Stimulated activated naive CD8-positive, alpha-beta T cell treated with anti-CD3 and anti-CD28 coated beads, Interleukin-15, Interleukin-2, amounts not matched to agents 100 U/mL and 50 U/mL, for 24 hours (primary cell): ENCODE results near the gene PAXX.

Source experiments
- ATAC-seq: fragments of 150-1000 bp; cut with Tn5 transposase; one replicate; pipeline ENCODE4 v1.10.0; 2021
- DNase-seq: peaks from one replicate; pipeline ENCODE4 v3.0.0; 2021

PAXX gene

DNA sequence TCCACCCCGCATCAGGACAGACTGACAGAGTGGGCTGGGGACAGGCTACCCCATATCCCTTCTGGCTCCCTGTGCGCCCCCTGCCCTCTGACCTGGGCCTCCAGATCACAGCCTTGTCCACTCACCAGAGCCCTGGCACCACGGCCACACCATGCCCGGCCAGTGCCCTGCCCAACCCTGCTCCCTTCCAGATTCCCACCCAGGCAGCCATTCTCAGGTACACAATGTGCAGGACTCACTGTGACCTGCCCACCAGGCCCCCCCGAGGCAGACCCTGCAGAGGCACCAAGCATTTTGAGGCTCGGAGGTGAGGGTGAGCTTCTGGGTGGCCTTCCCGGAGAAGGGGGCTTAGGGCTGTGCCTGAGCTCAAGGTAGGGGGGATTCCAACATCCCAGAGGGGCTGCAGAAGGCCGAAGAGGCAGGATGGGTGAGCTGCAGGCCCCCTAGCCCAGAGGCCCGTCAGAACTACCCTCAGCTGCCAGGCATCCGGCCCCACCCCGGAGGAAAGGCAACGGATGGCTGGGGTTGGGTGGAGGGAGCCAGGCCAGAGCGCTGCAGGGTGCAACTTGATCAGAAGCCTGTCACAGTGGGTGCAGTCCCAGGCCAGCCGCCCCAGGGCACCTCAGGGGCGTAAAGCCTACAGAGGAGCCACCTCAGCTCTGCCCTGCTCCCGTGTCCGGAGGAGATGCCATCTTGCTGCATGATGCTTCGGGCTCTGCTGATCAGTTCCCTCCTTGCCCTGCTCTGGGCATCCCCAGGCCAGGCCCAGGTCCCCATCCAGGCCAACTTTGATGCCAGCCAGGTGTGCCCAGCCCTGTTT, 9.8 kb upstream of the PAXX start, which contains the start of gene LCNL1:
Gene LCNL1, plus strand, starts transcription at position 762 of the 820 bp plus-strand sequence. CDS start 594 bp downstream, outside the sequence.
- ATAC-seq (no peak), DNase-seq (no peak)

DNA sequence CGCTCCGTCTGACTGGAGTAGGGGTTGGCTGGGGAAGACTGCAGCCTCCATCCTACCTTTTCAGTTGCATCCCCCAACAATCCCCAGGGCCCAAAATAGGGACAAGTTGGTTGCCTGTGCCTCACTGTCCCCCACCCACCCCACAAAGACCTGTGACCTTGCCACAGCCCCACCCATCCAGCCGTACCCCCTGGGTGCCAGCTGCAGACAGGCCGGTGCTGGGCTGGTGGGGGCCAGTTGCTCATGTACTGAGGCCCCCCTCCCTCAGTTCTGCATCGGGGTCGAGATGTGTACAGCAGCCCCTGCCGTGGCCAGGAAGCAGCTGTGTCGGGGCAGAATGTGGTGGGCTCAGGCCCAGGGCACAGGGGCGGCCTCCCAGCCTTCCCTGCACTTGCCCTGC, 9.1 kb upstream of the PAXX start:
- DNase-seq (no peak), ATAC-seq (no peak)

DNA sequence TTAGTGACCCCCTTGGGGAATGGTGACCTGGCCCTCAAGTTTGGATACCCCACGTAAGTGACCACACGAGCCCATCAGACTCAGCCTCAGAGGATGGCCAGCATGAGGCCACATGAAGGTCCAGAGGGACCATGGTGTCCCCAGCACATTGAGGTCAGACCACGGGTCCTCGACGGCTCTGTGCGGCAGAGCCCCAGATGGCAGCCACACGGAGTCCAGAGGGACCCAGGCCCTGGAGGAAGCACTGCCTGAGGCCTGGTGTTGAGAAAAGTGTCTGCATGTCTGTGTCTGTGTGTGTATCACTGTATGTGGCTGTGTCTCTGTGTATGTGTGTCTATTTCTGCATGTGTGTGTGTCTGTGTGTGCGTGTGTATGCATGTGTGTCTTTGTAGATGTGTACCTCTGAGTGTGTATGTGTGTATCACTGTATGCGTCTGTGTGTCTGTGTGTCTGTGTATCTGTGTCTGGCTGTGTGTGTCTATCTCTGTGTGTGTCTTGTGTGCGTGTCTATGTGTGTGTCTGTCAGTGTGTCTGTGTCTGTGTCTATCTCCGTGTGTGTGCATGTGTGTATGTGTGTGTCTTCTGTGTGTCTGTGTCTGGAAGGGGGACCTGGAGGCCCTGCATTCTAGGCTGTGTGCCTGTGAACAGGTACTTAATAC, 8.4 kb upstream of the PAXX start:
- no peak for ATAC-seq
- DNase-seq: no peak

DNA sequence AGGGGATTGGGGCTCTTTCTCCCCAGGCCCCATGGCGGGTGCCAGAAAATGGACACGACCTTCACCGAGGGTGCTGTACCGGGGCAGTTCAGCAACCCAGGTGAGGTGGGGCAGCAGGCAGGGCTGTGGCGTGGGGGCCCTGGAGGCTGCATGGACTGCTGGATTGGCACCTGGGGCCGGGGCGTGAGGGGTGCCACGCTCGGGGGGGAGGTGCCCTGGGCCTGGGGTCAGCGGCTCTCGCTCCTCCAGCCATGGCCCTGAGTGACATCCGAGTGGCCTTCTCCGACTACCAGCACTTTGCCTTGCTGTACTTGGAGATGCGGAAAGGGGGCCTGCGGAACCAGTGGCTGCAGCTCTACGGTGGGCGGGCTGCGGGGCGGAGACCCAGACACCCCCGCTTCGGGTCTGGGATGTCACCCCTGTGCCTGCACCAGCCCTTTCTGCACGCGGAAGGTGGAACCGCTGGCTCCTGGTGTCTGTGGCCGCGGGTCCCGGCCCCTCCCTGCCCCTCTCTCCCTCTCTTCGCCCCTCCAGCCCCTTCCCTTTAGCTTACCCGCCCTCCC, 7.7 kb upstream of the PAXX start:
- no peak for ATAC-seq
- DNase-seq: no peak

DNA sequence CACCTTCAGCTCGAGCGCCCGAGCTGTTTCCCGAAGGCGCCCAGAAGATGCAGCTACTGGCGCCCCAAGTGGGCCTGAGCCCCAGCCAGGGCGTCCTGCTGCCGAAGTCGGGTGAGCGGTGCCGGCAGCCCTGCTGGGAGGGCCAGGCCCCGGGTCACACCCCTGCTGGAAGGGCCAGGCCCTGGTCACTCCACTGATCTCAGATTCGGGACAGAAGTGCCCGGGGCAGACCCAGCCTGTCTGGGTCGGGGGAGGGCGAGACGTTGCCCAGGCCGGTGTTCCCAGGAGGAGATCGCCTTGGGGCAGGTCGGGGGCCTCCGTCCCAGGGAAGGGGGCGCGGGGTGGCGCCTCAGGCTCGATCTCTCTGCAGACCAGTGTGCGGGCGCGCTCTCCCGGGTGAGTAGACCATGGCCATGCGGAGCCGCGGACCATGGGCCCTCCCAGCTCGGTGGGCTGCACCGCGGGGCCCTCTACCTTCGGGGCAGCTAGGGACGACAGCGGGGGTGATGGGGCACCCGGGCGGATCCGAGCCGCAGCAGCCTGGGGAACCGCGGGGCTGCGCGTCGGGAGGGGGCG, 7.1 kb upstream of the PAXX start:
- no peak for DNase-seq
- ATAC-seq: no peak

DNA sequence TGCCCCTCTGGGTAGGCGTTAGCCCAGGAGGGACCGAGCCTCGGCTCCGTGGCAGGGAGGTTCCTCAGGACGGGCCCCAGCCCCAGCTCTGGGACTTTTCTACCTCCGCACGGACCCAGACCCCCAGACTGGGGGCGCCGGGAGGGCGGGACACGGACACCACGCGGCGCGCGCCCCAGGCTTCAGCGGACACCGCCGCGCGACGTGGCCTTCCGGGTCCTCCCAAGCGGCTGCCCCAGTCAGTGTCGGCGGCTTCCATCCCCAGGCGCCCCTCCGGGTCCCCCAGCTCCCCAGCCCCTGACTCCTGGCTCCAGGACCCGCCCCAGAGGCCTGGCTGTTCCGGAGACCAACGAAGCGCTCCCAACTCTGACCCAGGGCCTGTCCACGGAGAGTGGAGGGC, 6.4 kb upstream of the PAXX start:
- DNase-seq (no peak), ATAC-seq (no peak)

DNA sequence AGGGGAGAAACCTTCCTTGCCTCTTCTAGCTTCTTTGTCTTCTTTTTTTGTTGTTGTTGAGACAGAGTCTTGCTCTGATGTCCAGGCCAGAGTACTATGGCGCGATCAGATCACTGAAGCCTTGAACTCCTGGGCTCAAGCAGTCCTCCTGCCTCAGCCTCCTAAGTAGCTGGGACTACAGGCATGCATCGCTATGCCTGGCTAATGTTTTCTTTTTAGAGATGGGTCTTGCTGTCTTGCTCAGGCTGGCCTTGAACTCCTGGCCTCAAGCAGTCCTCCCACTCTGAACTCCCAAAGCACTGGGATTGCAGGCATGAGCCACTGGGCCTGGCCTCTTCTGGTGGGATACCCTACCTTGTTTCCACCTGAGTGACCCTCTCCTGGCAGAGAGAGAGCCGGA, 3.4 kb upstream of the PAXX start:
- DNase-seq (no peak), ATAC-seq (no peak)

DNA sequence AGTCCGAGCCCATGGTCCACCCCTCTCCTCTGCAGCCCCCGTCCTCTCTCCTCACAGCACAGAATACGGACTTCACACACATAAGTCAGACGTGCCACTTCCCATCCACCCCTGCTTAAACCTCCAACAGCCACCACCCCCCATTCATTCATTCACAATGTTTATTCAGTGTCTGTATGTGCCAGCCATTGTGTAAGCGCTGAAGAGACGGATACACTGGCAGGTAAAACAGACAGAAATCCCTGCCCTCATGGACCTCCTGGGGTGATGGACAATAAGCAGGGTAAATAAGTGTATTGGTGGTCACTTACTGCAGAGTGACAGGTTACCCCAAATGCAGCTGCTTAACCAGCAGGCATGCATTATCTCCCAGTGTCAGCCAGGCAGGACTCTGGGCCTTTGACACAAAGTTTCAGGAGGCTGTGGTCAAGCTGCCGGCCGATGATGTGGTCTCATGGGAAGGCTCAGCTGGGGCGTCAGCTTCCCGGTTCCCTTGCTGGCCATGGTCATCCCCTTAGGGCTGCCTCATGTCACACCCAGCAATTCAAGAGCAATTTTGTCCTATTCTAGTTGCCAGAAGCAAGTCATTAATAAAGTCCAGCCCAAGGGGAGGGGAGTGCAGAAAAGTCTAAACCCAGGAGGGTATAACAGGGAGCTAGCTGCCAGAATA, 1.8 kb upstream of the PAXX start:
- ATAC-seq (no peak), DNase-seq (no peak)

DNA sequence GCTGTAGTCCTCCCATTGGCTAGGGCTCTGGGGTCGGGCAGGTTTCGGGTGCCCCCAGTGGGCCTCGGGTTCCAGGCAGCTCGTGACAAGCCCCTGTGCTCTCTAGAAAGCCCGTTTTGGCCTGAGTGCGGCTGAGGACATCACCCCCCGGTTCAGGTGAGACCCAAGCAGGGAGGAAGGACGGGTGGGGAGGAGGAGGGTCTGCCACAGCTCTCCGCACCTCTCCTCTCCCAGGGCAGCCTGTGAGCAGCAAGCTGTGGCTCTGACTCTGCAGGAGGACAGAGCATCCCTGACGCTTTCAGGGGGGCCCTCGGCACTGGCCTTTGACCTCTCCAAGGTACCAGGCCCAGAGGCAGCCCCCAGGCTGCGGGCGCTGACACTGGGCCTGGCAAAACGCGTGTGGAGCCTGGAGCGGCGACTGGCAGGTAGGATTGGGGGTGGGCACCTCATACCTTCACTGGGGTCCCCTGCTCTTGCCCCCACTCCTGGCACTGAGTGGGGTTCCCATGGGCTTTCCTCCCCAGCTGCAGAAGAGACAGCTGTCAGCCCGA, 672 bp downstream of the PAXX start:
- no peak for ATAC-seq

DNA sequence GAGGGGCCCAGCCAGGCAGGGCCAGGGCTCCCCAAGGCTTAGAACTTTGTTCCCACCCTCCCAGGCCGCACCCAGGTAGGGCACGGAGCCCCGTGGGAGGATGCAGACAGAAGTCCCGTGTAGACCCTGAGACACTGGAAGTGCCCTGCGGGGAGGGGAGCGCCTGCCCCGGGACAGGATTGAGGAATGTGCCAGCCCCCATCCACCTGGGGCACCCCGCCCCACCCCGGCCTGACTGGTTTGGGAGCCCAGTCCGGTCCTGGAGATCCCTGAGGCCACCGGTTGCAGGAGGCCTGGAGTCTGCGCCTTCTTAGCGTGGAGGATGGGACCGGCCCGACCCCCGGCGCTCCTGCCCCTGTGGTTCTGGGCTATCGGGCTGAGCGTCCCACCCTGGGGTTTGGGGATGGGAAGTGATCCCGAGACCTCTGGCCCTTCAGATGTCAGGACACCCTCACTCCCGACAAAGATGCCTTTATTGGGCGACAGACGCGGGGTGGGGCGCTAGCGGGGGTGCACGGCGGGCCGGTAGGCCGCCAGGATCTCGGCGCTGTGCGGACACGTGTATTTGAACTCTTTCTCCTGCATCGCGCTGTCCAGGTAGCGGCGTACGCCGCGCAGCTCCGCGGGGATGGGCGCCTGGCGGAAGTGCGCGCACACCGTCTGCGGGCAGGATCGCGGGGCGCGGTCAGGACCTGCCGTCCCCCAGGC, 2.1 kb downstream of the PAXX start:
- DNase-seq (no peak), ATAC-seq (no peak)

More for the DNA sequence above, 672 bp downstream of the PAXX start:
- DNase-seq: no peak

DNA sequence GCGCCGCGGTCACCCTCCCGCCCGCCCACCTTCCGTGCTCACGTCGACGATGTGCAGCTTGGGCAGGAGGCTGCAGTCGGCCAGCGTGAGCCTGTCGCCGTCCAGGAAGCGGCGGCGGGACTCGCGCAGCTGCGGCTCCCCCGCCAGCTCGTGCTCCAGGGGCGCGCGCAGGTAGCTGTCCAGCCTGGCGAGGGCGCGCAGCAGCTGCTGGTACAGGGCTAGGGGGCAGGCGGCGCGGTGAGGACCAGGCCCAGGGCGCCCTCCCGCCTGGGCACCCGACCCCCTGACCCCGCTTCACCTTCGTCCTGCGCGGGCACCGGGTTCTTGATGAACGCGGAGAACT, 2.6 kb downstream of the PAXX start:
- ATAC-seq (no peak), DNase-seq (no peak)

DNA sequence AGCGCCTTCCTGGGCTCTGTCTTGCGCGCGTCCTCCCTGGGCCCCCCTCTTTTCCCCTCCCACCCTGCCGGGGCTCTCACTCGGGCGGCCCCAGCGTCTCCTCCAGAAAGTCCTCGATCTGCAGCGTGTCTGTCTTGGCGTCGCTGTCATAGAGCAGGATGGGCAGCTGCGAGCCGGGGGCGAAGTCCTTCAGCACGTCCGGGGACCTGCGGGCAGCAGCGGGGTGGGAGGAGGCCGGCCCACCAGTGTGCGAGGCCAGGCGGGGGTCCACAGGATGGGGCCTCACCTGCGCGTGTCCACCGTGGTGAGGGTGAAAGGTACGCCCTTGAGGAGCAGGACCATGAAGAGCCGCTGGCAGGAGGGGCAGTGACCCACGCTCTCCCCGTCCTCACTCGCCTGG, 3.1 kb downstream of the PAXX start:
- DNase-seq (no peak), ATAC-seq (no peak)

DNA sequence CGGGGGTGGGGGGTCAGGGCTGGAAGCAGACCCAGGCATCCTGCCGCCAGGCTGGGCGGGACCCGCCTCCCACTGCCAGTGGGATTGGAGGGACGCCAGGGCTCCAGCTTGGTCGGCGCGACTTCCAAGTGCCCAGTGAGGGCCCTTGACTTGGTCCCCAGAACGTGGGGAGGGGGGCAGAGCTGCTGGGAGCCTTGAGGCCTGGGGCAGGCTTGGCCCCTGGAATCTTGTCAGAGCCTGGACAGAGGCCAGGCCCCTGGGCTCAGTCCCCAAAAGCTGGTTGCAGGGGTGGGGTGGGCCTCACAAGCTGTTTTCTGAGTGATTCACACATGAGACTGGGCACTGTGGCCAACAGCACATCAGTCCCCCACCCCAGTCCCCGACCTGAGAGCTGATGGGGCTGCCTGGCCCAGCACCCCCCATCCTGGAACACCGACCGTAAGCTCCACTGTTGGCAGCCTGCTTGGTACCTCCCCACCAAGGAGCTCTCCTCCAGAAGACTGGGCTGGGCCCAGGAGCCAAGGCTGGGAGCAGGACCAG, 3.6 kb downstream of the PAXX start:
- ATAC-seq: no peak
- DNase-seq: no peak

DNA sequence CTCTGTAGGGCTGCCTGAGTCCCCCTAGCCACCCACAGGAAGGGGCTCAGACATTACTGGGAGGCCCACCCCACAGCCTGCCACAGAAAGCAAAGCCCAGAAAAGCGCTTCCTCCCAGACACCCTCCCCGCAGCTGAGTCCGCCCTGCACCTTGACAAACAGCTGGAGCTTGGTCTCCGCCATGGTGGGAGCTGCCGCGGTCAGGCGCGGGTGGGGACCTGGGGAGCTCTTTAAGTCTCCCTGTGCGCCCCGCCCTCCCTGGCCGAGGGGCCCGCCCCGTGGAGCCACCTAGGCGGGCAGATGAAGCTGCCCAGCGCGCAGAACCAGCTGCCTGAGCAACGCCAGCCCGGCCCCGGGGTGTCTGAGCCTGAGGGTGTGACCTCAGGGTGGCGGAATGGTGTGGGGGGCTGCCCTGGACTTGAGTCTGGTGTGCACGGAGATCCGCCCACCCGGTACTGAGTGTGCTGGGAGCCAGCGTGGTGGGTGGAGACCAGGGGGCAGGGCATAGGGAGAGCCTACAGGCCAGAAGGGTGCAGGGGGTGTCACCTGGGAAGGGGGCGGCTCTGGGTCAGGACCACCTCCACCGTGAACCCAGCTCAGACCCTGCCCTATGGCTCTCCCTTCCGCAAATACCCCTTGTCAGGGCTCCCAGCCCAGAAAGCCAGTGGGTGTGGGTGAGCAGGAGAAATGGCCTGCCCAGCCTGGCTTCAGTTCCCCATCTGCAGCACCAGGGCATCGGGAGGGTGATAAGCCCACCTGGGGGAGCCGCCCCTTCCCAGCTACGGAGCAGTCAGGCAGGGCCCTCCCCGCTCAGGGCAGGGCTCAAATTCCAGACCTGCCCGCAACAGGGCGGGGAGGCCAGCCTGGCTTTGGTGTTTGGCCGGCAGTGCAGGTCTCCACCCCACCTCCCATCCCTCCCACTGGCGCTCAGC, 4.4 kb downstream of the PAXX start, which contains the start of gene CLIC3:
Gene CLIC3, minus strand, starts transcription at position 208 of the 932 bp plus-strand sequence. Its CDS starts 25 bp downstream, at position 183.
- DNase-seq (peak; percentile 55), ATAC-seq (no peak)

DNA sequence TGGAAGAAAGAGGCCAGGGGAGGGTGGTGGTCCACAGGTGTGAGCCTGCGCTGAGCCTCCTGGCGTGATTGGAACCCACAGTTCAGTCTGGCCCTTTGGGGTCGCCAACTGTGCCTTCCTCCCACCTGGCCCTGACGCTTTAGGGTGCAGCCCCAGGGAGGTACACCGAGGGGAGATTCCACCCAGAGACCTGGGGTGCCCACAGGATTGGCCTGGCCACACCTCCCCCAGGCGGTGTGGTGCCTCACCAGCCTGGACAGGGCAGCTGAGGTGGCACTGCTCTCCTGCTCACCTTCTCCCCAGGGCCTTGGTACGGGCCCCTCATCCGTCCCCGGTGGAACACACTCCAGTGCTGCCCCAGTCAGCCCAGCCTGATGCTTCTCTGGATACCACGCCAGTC, 5.1 kb downstream of the PAXX start:
- no peak for ATAC-seq
- DNase-seq: no peak

DNA sequence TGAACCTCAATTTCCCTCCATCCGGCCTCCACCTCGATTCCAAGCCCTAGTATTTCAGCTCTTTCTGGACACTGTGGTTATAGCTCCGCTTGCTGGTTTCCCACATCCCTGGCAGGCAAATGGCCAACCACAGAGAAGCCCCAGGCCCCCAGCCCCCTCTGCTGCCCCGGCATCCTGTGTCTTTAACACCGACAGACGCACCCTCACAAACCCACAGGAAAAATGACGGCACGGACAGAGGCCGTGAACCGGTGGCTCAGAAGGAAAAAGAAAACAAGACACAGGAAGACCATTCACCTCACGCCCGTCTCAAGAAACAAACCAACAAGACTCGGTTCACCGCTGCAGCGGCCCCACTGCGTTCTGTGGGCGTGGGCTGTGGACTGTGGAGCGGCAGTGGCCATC, 5.6 kb downstream of the PAXX start:
- DNase-seq: no peak
- no peak for ATAC-seq

DNA sequence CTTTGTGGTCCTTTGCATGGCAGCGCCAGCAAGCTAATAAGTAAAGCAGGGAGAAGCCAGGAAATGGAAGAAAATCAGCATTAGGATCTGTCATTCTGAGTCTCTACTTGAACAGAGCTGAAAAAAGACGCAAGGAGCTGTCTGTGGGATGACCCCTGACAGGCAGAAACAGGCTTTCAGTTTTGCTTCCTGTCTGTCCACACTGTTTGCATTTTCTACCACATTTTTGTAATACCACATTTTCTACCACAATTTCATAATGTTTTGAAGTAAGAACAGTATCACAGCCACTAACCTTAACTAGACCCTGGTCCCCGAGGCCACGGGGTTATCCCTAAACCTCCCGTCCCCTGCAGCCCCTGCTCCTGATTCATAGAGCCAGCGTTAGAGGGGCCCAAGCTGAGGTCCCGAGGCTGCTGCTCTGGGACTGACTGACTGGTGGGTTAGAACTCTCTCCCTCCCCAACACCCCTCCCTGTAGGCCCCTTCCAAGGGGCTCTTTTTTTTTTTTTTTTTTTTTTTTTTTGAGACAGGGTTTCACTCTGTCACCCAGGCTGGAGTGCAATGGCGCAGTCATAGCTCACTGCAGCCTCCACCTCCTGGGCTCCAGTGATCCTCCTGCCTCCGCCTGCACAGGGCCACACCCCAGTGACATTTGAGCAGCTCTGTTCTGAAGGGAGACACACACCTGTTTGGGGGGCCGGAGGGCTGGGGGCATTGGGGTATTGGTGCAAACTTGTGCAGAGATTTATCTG, 8.1 kb downstream of the PAXX start:
- DNase-seq: peak; percentile 74
- ATAC-seq: peak; percentile 85

DNA sequence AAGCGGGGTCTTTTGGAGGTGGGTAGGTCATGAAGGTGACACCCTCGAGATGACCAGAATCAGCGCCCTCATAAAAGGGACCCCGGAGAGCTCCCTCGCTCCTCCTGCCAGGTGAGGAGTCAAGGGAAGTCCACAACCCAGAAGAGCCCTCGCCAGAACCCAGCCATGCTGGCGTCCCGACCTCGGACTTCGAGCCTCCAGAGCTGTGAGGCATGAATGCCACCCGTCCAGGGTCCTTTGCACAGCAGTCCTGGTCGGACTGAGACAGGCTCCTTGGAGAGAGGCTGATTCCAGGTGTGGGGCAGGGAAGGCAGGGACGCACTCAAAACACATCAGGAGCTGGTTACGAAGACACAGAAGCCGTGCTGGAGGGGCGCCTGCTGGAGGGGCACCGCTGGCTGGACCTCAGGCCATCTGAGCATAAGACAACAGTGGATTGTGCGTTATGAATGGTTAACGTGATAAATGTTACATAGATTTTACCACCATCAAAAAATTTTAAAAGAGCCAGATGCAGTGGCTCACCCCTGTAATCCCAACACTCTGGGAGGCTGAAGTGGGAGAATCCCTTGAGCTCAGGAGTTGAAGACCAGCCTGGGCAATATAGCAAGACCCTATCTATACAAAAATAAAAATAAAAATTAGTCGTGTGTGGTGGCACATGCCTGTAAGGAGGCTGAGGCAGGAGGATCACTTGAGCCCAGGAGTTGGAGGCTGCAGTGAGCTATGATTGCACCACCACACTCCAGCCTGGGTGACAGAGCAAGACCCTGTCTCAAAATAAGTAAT, 9.8 kb downstream of the PAXX start:
- ATAC-seq: no peak

DNA sequence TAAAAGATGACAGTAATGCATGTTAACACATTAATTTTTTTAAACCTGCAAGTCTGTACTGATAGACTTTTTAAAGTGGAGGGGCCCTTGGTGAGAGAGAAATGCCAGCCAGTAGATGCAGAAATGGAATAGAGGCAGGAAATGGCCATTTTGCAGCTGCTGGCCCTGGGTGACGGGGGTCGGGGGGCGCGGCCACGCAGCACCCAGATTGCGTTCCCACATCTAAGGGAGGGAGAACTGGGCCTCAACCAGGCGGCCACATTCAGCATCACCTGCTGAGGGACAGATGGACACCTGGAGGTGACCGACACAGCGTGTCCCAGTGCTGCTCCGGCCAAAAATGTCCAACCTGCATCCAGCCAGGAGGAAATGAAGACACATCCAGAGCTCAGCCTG, 10.4 kb downstream of the PAXX start:
- no peak for DNase-seq
- ATAC-seq: no peak

More for the DNA sequence above, 9.8 kb downstream of the PAXX start:
- no peak for DNase-seq
